GM19372 (cell line): ENCODE results near the gene FJX1.
"Not testable (repeated sequence)": the region's sequence is repeated elsewhere in the genome, so short reads cannot be mapped to it uniquely, and the experiment has no call there.

ENCODE experiments used
- ATAC-seq: cut with Tn5 transposase; IDR thresholded peaks from one replicate; pipeline ENCODE4 v1.9.1; 2021; ENCODE audit warnings: mild to moderate bottlenecking, low read depth, moderate library complexity; ENCODE audit not compliant: unreplicated experiment

The FJX1 gene

GRCh38 chr11:35629511-35629910 lies 11.3 kb downstream of the FJX1 start:
- no peak for ATAC-seq

- no peak for ATAC-seq
These were observed 11.7 kb downstream of the FJX1 start for GRCh38 chr11:35629914-35630313.

- no peak for ATAC-seq
These were observed 13.6 kb downstream of the FJX1 start for GRCh38 chr11:35631891-35632290.

GRCh38 chr11:35632301-35632700 lies 14.0 kb downstream of the FJX1 start:
- ATAC-seq = no peak

- no peak for ATAC-seq
These were observed 15.7 kb downstream of the FJX1 start for GRCh38 chr11:35633827-35634423.

GRCh38 chr11:35635933-35636332 lies 17.7 kb downstream of the FJX1 start:
- no peak for ATAC-seq

GRCh38 chr11:35639591-35640179 lies 21.4 kb downstream of the FJX1 start:
- no peak for ATAC-seq

GRCh38 chr11:35641171-35641897 lies 23.1 kb downstream of the FJX1 start:
- no peak for ATAC-seq

- no peak for ATAC-seq
These were observed 23.7 kb downstream of the FJX1 start for GRCh38 chr11:35641964-35642363.

- no peak for ATAC-seq
These were observed 29.3 kb downstream of the FJX1 start for GRCh38 chr11:35647421-35648093.

- ATAC-seq = no peak
These were observed 31.7 kb downstream of the FJX1 start for GRCh38 chr11:35650006-35650405.

GRCh38 chr11:35650467-35650866 lies 32.2 kb downstream of the FJX1 start:
- ATAC-seq = no peak

- no peak for ATAC-seq
These were observed 33.0 kb downstream of the FJX1 start for GRCh38 chr11:35651263-35651662.

GRCh38 chr11:35652786-35653185 lies 34.5 kb downstream of the FJX1 start:
- not testable (repeated sequence) for ATAC-seq

- no peak for ATAC-seq
These were observed 36.5 kb downstream of the FJX1 start for GRCh38 chr11:35654711-35655110.

- no peak for ATAC-seq
These were observed 37.0 kb downstream of the FJX1 start for GRCh38 chr11:35655254-35655653.

GRCh38 chr11:35655856-35656255 lies 37.6 kb downstream of the FJX1 start:
- ATAC-seq = no peak

GRCh38 chr11:35658020-35658948 lies 40.0 kb downstream of the FJX1 start:
- no peak for ATAC-seq

GRCh38 chr11:35661534-35661933 lies 43.3 kb downstream of the FJX1 start:
- no peak for ATAC-seq

GRCh38 chr11:35662061-35662648 lies 43.9 kb downstream of the FJX1 start:
- ATAC-seq = peak; percentile 37
